CD4-positive, alpha-beta T cell treated with Interferon alpha-2 for 1 hour (primary cell): ENCODE results near the gene HDAC9.

Experiments
- DNase-seq, 2 donors: peaks; one replicate each; pipeline ENCODE4 v3.0.0-alpha.2; 2020 to 2022

The HDAC9 gene

GRCh38 chr7:18494821-18495408 is 634 bp upstream of the HDAC9 start:
- no peak for DNase-seq

- DNase-seq = no peak
Observed at GRCh38 chr7:18496341-18496700, 772 bp downstream of the HDAC9 start.

- no peak for DNase-seq
Observed at GRCh38 chr7:18497082-18497481, 1.5 kb downstream of the HDAC9 start.

- no peak for DNase-seq
Observed at GRCh38 chr7:18497800-18498199, 2.3 kb downstream of the HDAC9 start.

- DNase-seq = no peak
Observed at GRCh38 chr7:18498341-18498740, 2.8 kb downstream of the HDAC9 start.

- DNase-seq = no peak
Observed at GRCh38 chr7:18499407-18500177, 4.0 kb downstream of the HDAC9 start.

- no peak for DNase-seq
Observed at GRCh38 chr7:18503126-18503866, 7.7 kb downstream of the HDAC9 start.

GRCh38 chr7:18504965-18505364 is 9.4 kb downstream of the HDAC9 start:
- no peak for DNase-seq

GRCh38 chr7:18505870-18506460 is 10.4 kb downstream of the HDAC9 start:
- DNase-seq = no peak

GRCh38 chr7:18508443-18509427 is 13.2 kb downstream of the HDAC9 start:
- peak; percentile 9 to 24 for DNase-seq

- DNase-seq = no peak
Observed at GRCh38 chr7:18509481-18509880, 13.9 kb downstream of the HDAC9 start.

GRCh38 chr7:18511351-18512140 is 16.0 kb downstream of the HDAC9 start:
- no peak for DNase-seq

GRCh38 chr7:18513343-18513742 is 17.8 kb downstream of the HDAC9 start:
- DNase-seq = no peak

GRCh38 chr7:18515067-18515466 is 19.5 kb downstream of the HDAC9 start:
- DNase-seq = no peak

GRCh38 chr7:18517646-18518045 is 22.1 kb downstream of the HDAC9 start:
- DNase-seq = no peak

GRCh38 chr7:18518555-18518954 is 23.0 kb downstream of the HDAC9 start:
- no peak for DNase-seq

- no peak for DNase-seq
Observed at GRCh38 chr7:18520450-18521235, 25.1 kb downstream of the HDAC9 start.

GRCh38 chr7:18521236-18521589 is 25.7 kb downstream of the HDAC9 start:
- DNase-seq = no peak

GRCh38 chr7:18521945-18522566 is 26.5 kb downstream of the HDAC9 start:
- DNase-seq = peak in 1 of 2 donors; percentile 14

GRCh38 chr7:18524248-18524647 is 28.7 kb downstream of the HDAC9 start:
- DNase-seq = no peak
